GM23338 (cell line): ENCODE data around the gene ITGB2. TPM values are rescaled to one million over a fixed set of nuclear protein-coding genes. Genes with fewer than 3 reads are reported as not detected.

Experiments used
- ATAC-seq: fragments of 200-7000 bp; cut with Tn5 transposase; 3 replicates; pipeline ENCODE4 v1.9.1; 2020
- DNase-seq: peaks from one replicate; pipeline ENCODE4 v3.0.0-alpha.2; 2015; ENCODE audit warnings: low spot score
- H2AFZ ChIP-seq: fragments of 200-600 bp; sonication (generic); 2 replicates; pipeline ENCODE4 v1.8.0; 2016; ENCODE audit warnings: antibody characterized with exemption, mild to moderate bottlenecking, moderate library complexity
- H3F3A ChIP-seq: fragments of 200-600 bp; sonication (generic); replicated peaks from 2 replicates; pipeline ENCODE4 v1.8.0; 2017; ENCODE audit warnings: antibody characterized with exemption, mixed run types, low read depth
- H3K27ac ChIP-seq: fragments of 200-600 bp; sonication (generic); 2 replicates; pipeline ENCODE4 v1.6.1; 2016; ENCODE audit warnings: low read depth
- H3K27me3 ChIP-seq: fragments of 200-600 bp; sonication (generic); 2 replicates; pipeline ENCODE4 v1.8.0; 2016; ENCODE audit warnings: mild to moderate bottlenecking, mixed run types, moderate library complexity; ENCODE audit not compliant: insufficient read depth
- H3K36me3 ChIP-seq: fragments of 200-600 bp; sonication (generic); 2 replicates; pipeline ENCODE4 v1.8.0; 2016; ENCODE audit warnings: mild to moderate bottlenecking; ENCODE audit not compliant: insufficient read depth
- H3K4me1 ChIP-seq: fragments of 200-600 bp; sonication (generic); 2 replicates; pipeline ENCODE4 v1.8.0; 2016; ENCODE audit warnings: mild to moderate bottlenecking, moderate library complexity; ENCODE audit not compliant: insufficient read depth
- H3K4me2 ChIP-seq: fragments of 200-600 bp; sonication (generic); 2 replicates; pipeline ENCODE4 v1.7.1; 2017; ENCODE audit warnings: mixed run types
- H3K4me3 ChIP-seq: fragments of 200-600 bp; sonication (generic); 2 replicates; pipeline ENCODE4 v1.6.1; 2016; ENCODE audit warnings: mixed run types
- H3K79me2 ChIP-seq: fragments of 200-600 bp; sonication (generic); replicated peaks from 2 replicates; pipeline ENCODE4 v1.8.0; 2017; ENCODE audit warnings: mild to moderate bottlenecking; ENCODE audit not compliant: insufficient read depth
- H3K9me2 ChIP-seq: fragments of 200-600 bp; sonication (generic); 2 replicates; pipeline ENCODE4 v1.8.0; 2017; ENCODE audit not compliant: insufficient read depth
- H4K20me1 ChIP-seq: fragments of 200-600 bp; sonication (generic); replicated peaks from 2 replicates; pipeline ENCODE4 v1.8.0; 2017; ENCODE audit warnings: mild to moderate bottlenecking; ENCODE audit not compliant: insufficient read depth
- H3K27ac Mint-ChIP-seq: 2 replicates; pipeline ENCODE4 v1.8.0; 2020; ENCODE audit warnings: inconsistent platforms, mild to moderate bottlenecking, moderate library complexity, mixed read lengths
- H3K27me3 Mint-ChIP-seq: 3 replicates; pipeline ENCODE4 v1.8.0; 2022; ENCODE audit warnings: low read depth, mild to moderate bottlenecking, moderate library complexity, mixed read lengths, inconsistent platforms; ENCODE audit not compliant: insufficient read depth, poor library complexity
- H3K36me3 Mint-ChIP-seq: 3 replicates; pipeline ENCODE4 v1.8.0; 2021; ENCODE audit warnings: low read depth, mild to moderate bottlenecking, inconsistent platforms, moderate library complexity, mixed read lengths
- H3K4me1 Mint-ChIP-seq: 3 replicates; pipeline ENCODE4 v1.8.0; 2020; ENCODE audit warnings: mild to moderate bottlenecking, inconsistent platforms, mixed read lengths
- H3K4me3 Mint-ChIP-seq: 3 replicates; pipeline ENCODE4 v1.8.0; 2021; ENCODE audit warnings: moderate library complexity, mild to moderate bottlenecking, inconsistent platforms, mixed read lengths
- H3K9me3 Mint-ChIP-seq: 3 replicates; pipeline ENCODE4 v1.8.0; 2020; ENCODE audit warnings: moderate library complexity, mild to moderate bottlenecking, inconsistent platforms, mixed read lengths
- CTCF ChIP-seq, 2 experiments: fragments of 200-600 bp in 1 of 2; sonication (generic) in 1 of 2; conservative IDR thresholded peaks; 2 replicates each; pipeline versions ENCODE4 v1.5.1 to v1.6.1; 2016 to 2017; ENCODE audit warnings: antibody characterized with exemption in 2 of 2, low read depth in 2 of 2, mild to moderate bottlenecking in 2 of 2, moderate library complexity in 1 of 2
- EZH2 ChIP-seq: fragments of 200-600 bp; sonication (generic); IDR thresholded peaks from one replicate; pipeline ENCODE4 v1.8.0; 2017; ENCODE audit warnings: antibody characterized with exemption, mild to moderate bottlenecking, low read depth; ENCODE audit not compliant: unreplicated experiment
- EZH2phosphoT487 ChIP-seq: fragments of 200-600 bp; sonication (generic); IDR thresholded peaks from one replicate; pipeline ENCODE4 v1.8.1; 2018; ENCODE audit warnings: antibody characterized with exemption; ENCODE audit not compliant: unreplicated experiment
- JUNB ChIP-seq: IDR thresholded peaks from one replicate; pipeline ENCODE4 v1.6.1; 2016; ENCODE audit warnings: antibody characterized with exemption; ENCODE audit not compliant: unreplicated experiment
- NANOG ChIP-seq: IDR thresholded peaks from 2 replicates; pipeline ENCODE4 v1.6.1; 2016; ENCODE audit warnings: antibody characterized with exemption, borderline replicate concordance
- POLR2AphosphoS5 ChIP-seq: IDR thresholded peaks from 2 replicates; pipeline ENCODE4 v1.6.1; 2016; ENCODE audit warnings: antibody characterized with exemption, low read depth
- STAT1 ChIP-seq: IDR thresholded peaks from one replicate; pipeline ENCODE4 v1.6.1; 2016; ENCODE audit warnings: antibody characterized with exemption; ENCODE audit not compliant: unreplicated experiment
- ZNF114 ChIP-seq: fragments of 250-450 bp; sonication (Bioruptor Pico); IDR thresholded peaks from 2 replicates; pipeline ENCODE4 v1.5.0; 2020; ENCODE audit warnings: mild to moderate bottlenecking, moderate library complexity
- ZNF331 ChIP-seq: fragments of 250-450 bp; sonication (Bioruptor Pico); IDR thresholded peaks from 2 replicates; pipeline ENCODE4 v1.5.0; 2020; ENCODE audit warnings: low read depth, mild to moderate bottlenecking, moderate library complexity
- polyA plus RNA-seq: library from polyadenylated mRNA; unstranded; fragments of >200 nt; fragmentation: Nextera tagmentation; extraction: Ambion mirVana; gene quantifications from 2 replicates; pipeline ENCODE4 v1.2.1, GENCODE V29; 2016
- total RNA-seq: library from RNA; depleted of rRNA; stranded (reverse); fragments of >200 nt; shearing (Covaris generic); gene quantifications from 2 replicates; pipeline ENCODE4 v1.2.3, GENCODE V29; 2014
- TF ChIP-seq, protein P1 (sequence below): IDR thresholded peaks from 2 replicates; pipeline ENCODE4 v1.6.1; 2016; ENCODE audit warnings: antibody characterized with exemption

The ITGB2 gene
- total and polyA plus RNA-seq, 2 experiments from 2014 or later = 0.44 to 0.63 TPM

DNA sequence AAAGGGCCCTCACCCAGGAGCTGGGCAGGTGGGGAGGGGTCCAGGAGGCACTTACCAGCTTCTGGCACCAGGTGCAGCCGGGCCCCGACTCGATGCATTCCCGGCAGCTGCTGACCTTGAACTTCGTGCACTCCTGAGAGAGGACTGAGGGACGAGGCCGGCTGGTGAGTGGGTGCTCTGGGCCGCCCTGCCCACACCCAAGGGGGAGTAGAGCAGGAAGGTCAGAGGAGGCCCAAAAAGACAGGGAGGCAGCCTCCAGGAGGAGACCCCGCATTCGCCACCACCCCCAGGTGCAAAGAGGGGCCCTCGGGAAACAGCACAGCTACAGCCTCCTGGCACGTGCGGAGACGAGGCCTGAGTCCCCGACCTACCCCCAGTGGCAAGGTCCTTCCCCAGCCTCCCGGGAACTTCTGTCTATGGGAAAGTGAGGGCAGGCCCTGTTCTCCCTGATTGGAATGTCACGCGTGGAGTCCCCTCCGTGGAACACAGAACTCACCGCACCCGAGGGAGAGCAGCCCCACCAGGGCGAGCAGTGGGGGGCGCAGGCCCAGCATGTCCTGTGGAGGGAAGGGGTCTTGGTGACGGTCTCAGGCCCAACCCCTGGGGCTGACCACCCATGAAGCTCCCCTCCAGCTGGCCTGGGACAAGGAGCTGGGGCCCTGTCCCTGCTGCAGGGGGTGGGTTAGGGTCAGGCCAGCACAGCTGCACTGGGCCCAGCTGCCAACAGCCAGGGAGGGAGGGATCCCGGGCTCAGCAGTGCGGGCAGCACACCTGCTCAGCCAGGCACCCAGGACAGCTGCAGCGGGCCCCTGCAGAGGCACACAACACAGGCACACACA is 10.3 kb downstream of the ITGB2 start:
- ATAC-seq = no peak
- no peaks in the 10 kb centered on the region for H3F3A ChIP-seq
- no peaks in the 10 kb centered on the region; the same call in 2 of the 3 replicates for H3K9me3 Mint-ChIP-seq
- H2AFZ ChIP-seq = no peak overlapping the region
- H3K27ac ChIP-seq = no peak overlapping the region
- H3K79me2 ChIP-seq = no peaks in the 10 kb centered on the region
- H3K4me1 ChIP-seq = no peaks in the 10 kb centered on the region
- no peaks in the 10 kb centered on the region for H3K36me3 ChIP-seq
- H3K4me3 Mint-ChIP-seq = no peak overlapping the region
- H3K36me3 Mint-ChIP-seq = no peaks in the 10 kb centered on the region
- H3K4me1 Mint-ChIP-seq = peaks cover 11% of the 10 kb centered on the region
- H3K27ac Mint-ChIP-seq = no peak overlapping the region
- no peaks in the 10 kb centered on the region for H4K20me1 ChIP-seq
- H3K9me2 ChIP-seq = no peaks in the 10 kb centered on the region
- H3K4me2 ChIP-seq = no peak overlapping the region
- H3K4me3 ChIP-seq = no peak overlapping the region
- no peaks in the 10 kb centered on the region for H3K27me3 ChIP-seq
- TF ChIP-seq POLR2AphosphoS5 (no peak), CTCF (conservative IDR thresholded peaks at IDR 0.05; ENCODE audit: low read depth in 2 of 2) (no peak), JUNB (no peak), ZNF331 (CRISPR knock-in tag) (no peak), EZH2phosphoT487 (no peak), STAT1 (no peak), NANOG (no peak), EZH2 (no peak), ZNF114 (no peak)
- TF ChIP-seq, protein P1, sequence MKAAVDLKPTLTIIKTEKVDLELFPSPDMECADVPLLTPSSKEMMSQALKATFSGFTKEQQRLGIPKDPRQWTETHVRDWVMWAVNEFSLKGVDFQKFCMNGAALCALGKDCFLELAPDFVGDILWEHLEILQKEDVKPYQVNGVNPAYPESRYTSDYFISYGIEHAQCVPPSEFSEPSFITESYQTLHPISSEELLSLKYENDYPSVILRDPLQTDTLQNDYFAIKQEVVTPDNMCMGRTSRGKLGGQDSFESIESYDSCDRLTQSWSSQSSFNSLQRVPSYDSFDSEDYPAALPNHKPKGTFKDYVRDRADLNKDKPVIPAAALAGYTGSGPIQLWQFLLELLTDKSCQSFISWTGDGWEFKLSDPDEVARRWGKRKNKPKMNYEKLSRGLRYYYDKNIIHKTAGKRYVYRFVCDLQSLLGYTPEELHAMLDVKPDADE = no peak
- no peak for DNase-seq
- peaks cover 38% of the 10 kb centered on the region for H3K27me3 Mint-ChIP-seq

DNA sequence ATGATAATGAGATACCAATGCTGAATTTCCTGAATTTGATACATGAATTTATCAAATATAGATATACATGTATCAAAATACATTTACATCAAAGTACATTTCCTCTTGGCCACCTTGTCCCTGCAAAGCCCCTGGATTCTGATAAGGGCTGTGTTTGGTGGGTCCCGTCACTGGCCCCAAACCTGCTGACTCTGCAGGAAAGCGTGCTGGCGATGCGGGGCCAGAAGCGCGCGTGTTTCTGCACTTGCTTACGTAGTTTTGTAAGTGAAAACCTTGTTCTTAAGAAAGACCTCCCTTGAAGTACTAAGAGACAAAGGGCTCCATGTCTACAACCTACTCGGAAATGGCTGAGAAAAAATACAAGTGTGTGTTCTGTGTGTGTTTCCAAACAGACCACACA is 11.0 kb downstream of the ITGB2 start:
- Histone ChIP-seq H3K36me3 (no peaks in the 10 kb centered on the region), H3K4me3 (no peak overlapping the region), H4K20me1 (no peaks in the 10 kb centered on the region), H3K4me2 (no peak overlapping the region), H3K79me2 (no peaks in the 10 kb centered on the region), H3F3A (no peaks in the 10 kb centered on the region), H3K27ac (no peak overlapping the region), H3K4me1 (no peaks in the 10 kb centered on the region), H2AFZ (no peak overlapping the region), H3K27me3 (no peaks in the 10 kb centered on the region), H3K9me2 (no peaks in the 10 kb centered on the region)
- H3K4me3 Mint-ChIP-seq = no peak overlapping the region
- no peak for DNase-seq
- no peaks in the 10 kb centered on the region; the same call in 1 of the 3 replicates for H3K9me3 Mint-ChIP-seq
- no peak for ATAC-seq
- no peaks in the 10 kb centered on the region for H3K36me3 Mint-ChIP-seq
- peaks cover 11% of the 10 kb centered on the region for H3K4me1 Mint-ChIP-seq
- no peak overlapping the region for H3K27ac Mint-ChIP-seq
- TF ChIP-seq STAT1 (no peak), CTCF (conservative IDR thresholded peaks at IDR 0.05; ENCODE audit: low read depth in 2 of 2) (no peak), EZH2phosphoT487 (no peak), JUNB (no peak), NANOG (no peak), EZH2 (no peak)
- TF ChIP-seq, protein P1 = no peak
- peaks cover 33% of the 10 kb centered on the region for H3K27me3 Mint-ChIP-seq
